Caco-2 (cell line): Measurements from ENCODE around the gene AATK. TPM values are rescaled to one million over a fixed set of nuclear protein-coding genes. Genes with fewer than 3 reads are reported as not detected.
A peak's percentile ranks its signal among the peaks of the same experiment; 100 is the strongest.

Source experiments
- BruUV-seq: library from RNA; stranded (reverse); fragments of 400-500 nt; replicated peaks from 2 replicates; lab custom pipeline; 2021; lab: Mats Ljungman, UMichigan
- CTCF ChIA-PET: fragments of 300-600 bp; sonication (Branson Sonifier 250); formaldehyde crosslinking; loops from one replicate; lab custom pipeline; 2022; ENCODE audit warnings: antibody characterized with exemption; lab: Charles Lee
- POLR2A ChIA-PET: fragments of 300-600 bp; sonication (Branson Sonifier 250); formaldehyde crosslinking; loops from one replicate; lab custom pipeline; 2022; ENCODE audit warnings: antibody characterized with exemption; lab: Charles Lee
- DNase-seq, 2 experiments: peaks; one replicate each; pipeline versions ENCODE4 v3.0.0 to v3.0.0-alpha.2; 2020 to 2022
- H3K27me3 ChIP-seq: replicated peaks from 2 replicates; pipeline ENCODE4 v1.6.0; 2011; ENCODE audit warnings: low read length; ENCODE audit not compliant: control insufficient read depth, insufficient read depth
- H3K36me3 ChIP-seq: 2 replicates; pipeline ENCODE4 v1.5.1; 2011; ENCODE audit warnings: low read length; ENCODE audit not compliant: control insufficient read depth, insufficient read depth
- H3K4me1 ChIP-seq: fragments of 250-450 bp; sonication (Bioruptor Pico); 2 replicates; pipeline ENCODE4 v1.5.1; 2020; ENCODE audit warnings: mild to moderate bottlenecking
- H3K4me3 ChIP-seq: 2 replicates; pipeline ENCODE4 v1.5.1; 2011; ENCODE audit warnings: low read depth, mild to moderate bottlenecking, control low read depth, low read length
- H3K9me3 ChIP-seq: fragments of 250-450 bp; sonication (Bioruptor Pico); 2 replicates; pipeline ENCODE4 v1.5.1; 2020; ENCODE audit warnings: mild to moderate bottlenecking, moderate library complexity
- H3K27ac Mint-ChIP-seq: one replicate; pipeline ENCODE4 v1.8.0; 2022; ENCODE audit warnings: mixed read lengths; ENCODE audit not compliant: unreplicated experiment
- H3K27me3 Mint-ChIP-seq: one replicate; pipeline ENCODE4 v1.8.0; 2022; ENCODE audit warnings: mixed read lengths; ENCODE audit not compliant: insufficient read depth, unreplicated experiment
- H3K36me3 Mint-ChIP-seq: one replicate; pipeline ENCODE4 v1.8.0; 2022; ENCODE audit warnings: mild to moderate bottlenecking, mixed read lengths; ENCODE audit not compliant: insufficient read depth, unreplicated experiment
- H3K4me1 Mint-ChIP-seq: one replicate; pipeline ENCODE4 v1.8.0; 2022; ENCODE audit warnings: low read depth, mixed read lengths; ENCODE audit not compliant: unreplicated experiment
- H3K4me3 Mint-ChIP-seq: one replicate; pipeline ENCODE4 v1.8.0; 2022; ENCODE audit warnings: mild to moderate bottlenecking, moderate library complexity, mixed read lengths; ENCODE audit not compliant: unreplicated experiment
- H3K9me3 Mint-ChIP-seq: one replicate; pipeline ENCODE4 v1.8.0; 2022; ENCODE audit warnings: mixed read lengths; ENCODE audit not compliant: unreplicated experiment
- intact Hi-C: fragments of 100-400 bp; cut with micrococcal nuclease; formaldehyde crosslinking; loops from one replicate; pipeline ENCODE4 v1.10.0; 2022; ENCODE audit not compliant: unreplicated experiment
- total RNA-seq: library from RNA; stranded (reverse); gene quantifications from 2 replicates; pipeline ENCODE4 v1.2.3, GENCODE V29; 2022
- TF ChIP-seq, protein P1 (sequence below), 2 experiments: fragments of 200-600 bp in 1 of 2; IDR thresholded peaks; 1 replicate in 1 of 2; 2 replicates in 1 of 2; pipeline versions ENCODE4 v1.5.1 to v1.8.0; 2011 to 2022; ENCODE audit warnings: antibody characterized with exemption in 1 of 2, control low read depth in 1 of 2, inconsistent platforms in 1 of 2, low read depth in 1 of 2, low read length in 1 of 2, mild to moderate bottlenecking in 1 of 2, moderate library complexity in 1 of 2; ENCODE audit not compliant: insufficient read depth in 1 of 2, severe bottlenecking in 1 of 2, unreplicated experiment in 1 of 2

AATK gene
- total RNA-seq, 1 experiment from 2014 or later, result 26.6 TPM

- H3K4me1 ChIP-seq, result no peaks in the 10 kb centered on the region
- Mint-ChIP-seq H3K36me3 (peaks cover 11% of the 10 kb centered on the region), H3K27ac (no peak overlapping the region), H3K4me3 (no peak overlapping the region), H3K9me3 (no peaks in the 10 kb centered on the region), H3K27me3 (no peaks in the 10 kb centered on the region), H3K4me1 (no peaks in the 10 kb centered on the region)
- BruUV-seq, result no TSS peak
- no peaks in the 10 kb centered on the region for H3K27me3 ChIP-seq
- H3K4me3 ChIP-seq, result no peak overlapping the region
- no peaks in the 10 kb centered on the region for H3K36me3 ChIP-seq
- ChIA-PET CTCF (no interaction called here), POLR2A (no interaction called here)
- no peak for DNase-seq
- intact Hi-C loops, result no loop called here
- no peaks in the 10 kb centered on the region for H3K9me3 ChIP-seq
- TF ChIP-seq, protein P1, sequence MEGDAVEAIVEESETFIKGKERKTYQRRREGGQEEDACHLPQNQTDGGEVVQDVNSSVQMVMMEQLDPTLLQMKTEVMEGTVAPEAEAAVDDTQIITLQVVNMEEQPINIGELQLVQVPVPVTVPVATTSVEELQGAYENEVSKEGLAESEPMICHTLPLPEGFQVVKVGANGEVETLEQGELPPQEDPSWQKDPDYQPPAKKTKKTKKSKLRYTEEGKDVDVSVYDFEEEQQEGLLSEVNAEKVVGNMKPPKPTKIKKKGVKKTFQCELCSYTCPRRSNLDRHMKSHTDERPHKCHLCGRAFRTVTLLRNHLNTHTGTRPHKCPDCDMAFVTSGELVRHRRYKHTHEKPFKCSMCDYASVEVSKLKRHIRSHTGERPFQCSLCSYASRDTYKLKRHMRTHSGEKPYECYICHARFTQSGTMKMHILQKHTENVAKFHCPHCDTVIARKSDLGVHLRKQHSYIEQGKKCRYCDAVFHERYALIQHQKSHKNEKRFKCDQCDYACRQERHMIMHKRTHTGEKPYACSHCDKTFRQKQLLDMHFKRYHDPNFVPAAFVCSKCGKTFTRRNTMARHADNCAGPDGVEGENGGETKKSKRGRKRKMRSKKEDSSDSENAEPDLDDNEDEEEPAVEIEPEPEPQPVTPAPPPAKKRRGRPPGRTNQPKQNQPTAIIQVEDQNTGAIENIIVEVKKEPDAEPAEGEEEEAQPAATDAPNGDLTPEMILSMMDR (IDR thresholded peaks at IDR 0.05; ENCODE audit: insufficient read depth in 1 of 2, low read depth in 1 of 2, low read length in 1 of 2, severe bottlenecking in 1 of 2, unreplicated experiment in 1 of 2), result no peak
These were observed 37.1 kb upstream of the AATK start for GRCh38 chr17:81203136-81203535.

DNA sequence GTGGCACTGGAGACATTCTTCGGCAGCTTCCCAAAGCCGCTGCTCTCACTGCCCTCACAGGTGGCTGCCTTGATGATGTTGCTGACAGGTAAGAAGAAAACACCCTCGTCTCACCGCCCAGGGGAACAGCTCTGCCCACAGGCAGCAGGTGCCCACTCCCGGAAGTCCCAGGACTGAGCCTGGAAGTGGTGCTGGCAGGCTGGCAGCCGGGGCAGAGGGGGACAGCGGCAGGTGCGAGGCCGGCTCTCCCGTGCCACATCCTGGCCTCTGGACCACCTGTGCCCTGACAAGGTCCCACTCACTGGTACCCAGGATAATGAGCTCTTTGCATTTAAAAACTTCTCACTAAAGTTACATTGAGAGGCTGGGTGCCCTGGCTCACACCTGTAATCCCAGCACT is 36.3 kb upstream of the AATK start:
- H3K4me3 Mint-ChIP-seq, result no peak overlapping the region
- H3K27me3 Mint-ChIP-seq, result no peaks in the 10 kb centered on the region
- ChIA-PET POLR2A (no interaction called here), CTCF (no interaction called here)
- no peak overlapping the region for H3K4me3 ChIP-seq
- peaks cover 6% of the 10 kb centered on the region for H3K36me3 Mint-ChIP-seq
- H3K27ac Mint-ChIP-seq, result no peak overlapping the region
- H3K4me1 Mint-ChIP-seq, result no peaks in the 10 kb centered on the region
- no peaks in the 10 kb centered on the region for H3K9me3 ChIP-seq
- no peaks in the 10 kb centered on the region for H3K27me3 ChIP-seq
- H3K4me1 ChIP-seq, result no peaks in the 10 kb centered on the region
- DNase-seq, result no peak
- intact Hi-C loops, result no loop called here
- TF ChIP-seq, protein P1 (IDR thresholded peaks at IDR 0.05; ENCODE audit: insufficient read depth in 1 of 2, low read depth in 1 of 2, low read length in 1 of 2, severe bottlenecking in 1 of 2, unreplicated experiment in 1 of 2), result no peak
- no TSS peak for BruUV-seq
- H3K9me3 Mint-ChIP-seq, result no peaks in the 10 kb centered on the region
- no peaks in the 10 kb centered on the region for H3K36me3 ChIP-seq

GRCh38 chr17:81200695-81201580 is 34.9 kb upstream of the AATK start:
- peak; percentile 75 to 79 for DNase-seq
- Histone ChIP-seq H3K4me3 (no peak overlapping the region), H3K36me3 (no peaks in the 10 kb centered on the region), H3K27me3 (no peaks in the 10 kb centered on the region), H3K4me1 (no peaks in the 10 kb centered on the region), H3K9me3 (no peaks in the 10 kb centered on the region)
- Mint-ChIP-seq H3K36me3 (peaks cover 6% of the 10 kb centered on the region), H3K27me3 (no peaks in the 10 kb centered on the region), H3K4me1 (no peaks in the 10 kb centered on the region), H3K9me3 (no peaks in the 10 kb centered on the region), H3K4me3 (no peak overlapping the region), H3K27ac (no peak overlapping the region)
- POLR2A ChIA-PET, result interaction anchor here (0.7 kb wide), 1 partner anchor 198 kb away, joined by 3 read pairs; no protein-coding TSS in a partner anchor
- TF ChIP-seq, protein P1 (IDR thresholded peaks at IDR 0.05; ENCODE audit: insufficient read depth in 1 of 2, low read depth in 1 of 2, low read length in 1 of 2, severe bottlenecking in 1 of 2, unreplicated experiment in 1 of 2), result peak; percentile 61 to 75
- CTCF ChIA-PET, result interaction anchor here (0.5 to 1.2 kb wide), 9 partner anchors 8 to 322 kb away, joined by 3 to 16 read pairs (median 5); partner anchors contain the start of gene CEP131
- BruUV-seq, result no TSS peak
- intact Hi-C loops, result loop anchor here (1.0 kb wide), 1 partner anchor 59 kb away; no protein-coding TSS in a partner anchor
